Lung (tissue), 12 donors: ENCODE results near the gene THOC6. TPM values are rescaled to one million over a fixed set of nuclear protein-coding genes. Genes with fewer than 3 reads are reported as not detected.

Experiments
- ATAC-seq: fragments of 200-7000 bp; cut with Tn5 transposase; one replicate; pipeline ENCODE4 v1.9.1; 2020; ENCODE audit warnings: moderate number of reproducible peaks; ENCODE audit not compliant: insufficient read depth, low FRiP score
- DNase-seq, 3 donors: peaks; one replicate each; pipeline ENCODE4 v3.0.0-alpha.2; 2013 to 2017
- H3K27ac ChIP-seq, 2 donors: one replicate each; pipeline ENCODE4 v1.5.1; 2013; ENCODE audit warnings: mild to moderate bottlenecking in 2 of 2, moderate library complexity in 2 of 2, control low read depth in 1 of 2, inconsistent platforms in 1 of 2, low read depth in 1 of 2, low read length in 1 of 2
- H3K27me3 ChIP-seq, 3 donors: one replicate each; pipeline ENCODE4 v1.5.1; 2013; ENCODE audit warnings: low read length in 2 of 3; ENCODE audit not compliant: control insufficient read depth in 3 of 3, insufficient read depth in 3 of 3
- H3K36me3 ChIP-seq, 4 donors: one replicate each; pipeline ENCODE4 v1.5.1; 2013; ENCODE audit warnings: low read length in 4 of 4, mild to moderate bottlenecking in 1 of 4, moderate library complexity in 1 of 4; ENCODE audit not compliant: control insufficient read depth in 4 of 4, insufficient read depth in 4 of 4
- H3K4me1 ChIP-seq, 5 donors: one replicate each; pipeline ENCODE4 v1.5.1; 2013; ENCODE audit warnings: low read length in 5 of 5, mild to moderate bottlenecking in 2 of 5, moderate library complexity in 1 of 5; ENCODE audit not compliant: control insufficient read depth in 5 of 5, insufficient read depth in 5 of 5
- H3K4me3 ChIP-seq: one replicate; pipeline ENCODE4 v1.5.1; 2013; ENCODE audit warnings: mild to moderate bottlenecking, control low read depth, moderate library complexity
- H3K9ac ChIP-seq, 2 donors: one replicate each; pipeline ENCODE4 v1.5.1; 2013; ENCODE audit warnings: low read length in 2 of 2, control low read depth in 1 of 2; ENCODE audit not compliant: insufficient read depth in 1 of 2
- H3K9me3 ChIP-seq, 4 donors: one replicate each; pipeline ENCODE4 v1.5.1; 2013; ENCODE audit warnings: low read length in 3 of 4, mild to moderate bottlenecking in 1 of 4, moderate library complexity in 1 of 4; ENCODE audit not compliant: control insufficient read depth in 4 of 4, insufficient read depth in 3 of 4
- WGBS, 2 donors: extraction: QIAGEN DNeasy Blood & Tissue Kit; methylation state at CpG; one replicate each; pipeline ENCODE4 v1.1.7; 2013; 5-methylcytosine and 5-hydroxymethylcytosine counted together
- polyA plus RNA-seq, 2 donors: library from polyadenylated mRNA; stranded (reverse); fragments of 200-250 nt; gene quantifications; one replicate each; pipeline ENCODE4 v1.2.1, GENCODE V29; 2013
- total RNA-seq, 2 donors: library from RNA; depleted of rRNA in 1 of 2; stranded (reverse); fragments of >200 nt in 1 of 2; gene quantifications; one replicate each; pipeline ENCODE4 v1.2.1, GENCODE V29; 2014 to 2021
- TF ChIP-seq, protein P1 (sequence below): IDR thresholded peaks from 2 replicates; pipeline ENCODE4 v1.5.1; 2012; ENCODE audit warnings: mild to moderate bottlenecking; ENCODE audit errors: control extremely low read depth, extremely low read depth
- donor health status: control.
- donor health status: control.
- donor health status: Bipolar disorder and iron deficiency.
- donor health status: healthy.
- donor health status: DM: yes; HTN: yes; CAD: no.

Gene THOC6
- total and polyA plus RNA-seq, 4 donors: 12.7 to 58.3 (median 40.0) TPM

DNA sequence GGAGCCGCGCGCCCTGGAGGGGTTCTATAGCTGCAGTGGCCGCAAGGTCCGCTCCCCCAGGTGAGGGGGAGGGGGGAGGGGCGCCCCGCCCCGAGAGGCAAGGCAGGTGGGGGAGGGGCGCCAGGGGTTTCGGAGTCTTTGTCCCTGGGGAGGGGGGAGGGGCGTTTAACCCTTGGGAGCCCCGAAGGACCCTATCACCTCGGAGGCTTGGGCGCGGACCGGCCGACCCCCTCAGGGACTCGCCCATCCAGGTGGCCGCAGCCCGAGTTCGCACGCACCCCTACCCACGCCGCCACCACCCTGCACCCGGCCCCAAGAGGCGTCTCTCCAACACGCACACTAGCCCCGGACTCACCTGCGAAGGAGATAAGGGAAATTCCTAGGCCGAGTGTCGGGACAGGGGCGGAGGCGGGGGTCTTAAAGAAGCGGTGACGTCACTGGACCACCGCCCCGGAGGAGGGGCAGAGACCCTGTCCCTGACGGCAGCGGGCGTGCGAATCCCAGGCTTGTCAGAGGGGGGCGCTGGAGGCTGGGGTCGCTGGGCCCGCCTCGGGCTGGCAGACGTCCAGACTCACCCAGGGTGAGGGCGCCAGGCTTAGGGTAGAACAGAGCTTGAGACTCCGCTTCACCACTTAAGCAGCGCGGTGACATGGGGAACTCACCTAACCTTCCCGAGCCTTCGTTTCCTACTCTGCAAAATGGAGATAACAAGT lies 5.9 kb upstream of the THOC6 start, which contains the start of gene CLDN6:
Gene CLDN6, minus strand, starts transcription at position 390 of the 713 bp plus-strand sequence. CDS start 2,162 bp downstream, outside the sequence.
- Histone ChIP-seq H3K27me3 (peaks cover 0 to 19% (median 17%) of the 10 kb centered on the region in 3 donors), H3K9me3 (no peaks in the 10 kb centered on the region), H3K9ac (peak within 1 kb of the TSS in 1 of 2 donors; percentile 1), H3K4me1 (peaks cover 0 to 47% (median 18%) of the 10 kb centered on the region in 5 donors), H3K27ac (no peak within 1 kb of the TSS), H3K36me3 (peaks cover 0 to 3% (median 0%) of the 10 kb centered on the region in 4 donors), H3K4me3 (no peak within 1 kb of the TSS)
- ATAC-seq: no peak
- DNase-seq: peak; percentile 65 to 89 (median 81)
- TF ChIP-seq, protein P1, sequence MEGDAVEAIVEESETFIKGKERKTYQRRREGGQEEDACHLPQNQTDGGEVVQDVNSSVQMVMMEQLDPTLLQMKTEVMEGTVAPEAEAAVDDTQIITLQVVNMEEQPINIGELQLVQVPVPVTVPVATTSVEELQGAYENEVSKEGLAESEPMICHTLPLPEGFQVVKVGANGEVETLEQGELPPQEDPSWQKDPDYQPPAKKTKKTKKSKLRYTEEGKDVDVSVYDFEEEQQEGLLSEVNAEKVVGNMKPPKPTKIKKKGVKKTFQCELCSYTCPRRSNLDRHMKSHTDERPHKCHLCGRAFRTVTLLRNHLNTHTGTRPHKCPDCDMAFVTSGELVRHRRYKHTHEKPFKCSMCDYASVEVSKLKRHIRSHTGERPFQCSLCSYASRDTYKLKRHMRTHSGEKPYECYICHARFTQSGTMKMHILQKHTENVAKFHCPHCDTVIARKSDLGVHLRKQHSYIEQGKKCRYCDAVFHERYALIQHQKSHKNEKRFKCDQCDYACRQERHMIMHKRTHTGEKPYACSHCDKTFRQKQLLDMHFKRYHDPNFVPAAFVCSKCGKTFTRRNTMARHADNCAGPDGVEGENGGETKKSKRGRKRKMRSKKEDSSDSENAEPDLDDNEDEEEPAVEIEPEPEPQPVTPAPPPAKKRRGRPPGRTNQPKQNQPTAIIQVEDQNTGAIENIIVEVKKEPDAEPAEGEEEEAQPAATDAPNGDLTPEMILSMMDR: no peak
- WGBS, 2 donors: 12 to 15% methylated on average over 49 to 52 of the region's 52 CpGs

DNA sequence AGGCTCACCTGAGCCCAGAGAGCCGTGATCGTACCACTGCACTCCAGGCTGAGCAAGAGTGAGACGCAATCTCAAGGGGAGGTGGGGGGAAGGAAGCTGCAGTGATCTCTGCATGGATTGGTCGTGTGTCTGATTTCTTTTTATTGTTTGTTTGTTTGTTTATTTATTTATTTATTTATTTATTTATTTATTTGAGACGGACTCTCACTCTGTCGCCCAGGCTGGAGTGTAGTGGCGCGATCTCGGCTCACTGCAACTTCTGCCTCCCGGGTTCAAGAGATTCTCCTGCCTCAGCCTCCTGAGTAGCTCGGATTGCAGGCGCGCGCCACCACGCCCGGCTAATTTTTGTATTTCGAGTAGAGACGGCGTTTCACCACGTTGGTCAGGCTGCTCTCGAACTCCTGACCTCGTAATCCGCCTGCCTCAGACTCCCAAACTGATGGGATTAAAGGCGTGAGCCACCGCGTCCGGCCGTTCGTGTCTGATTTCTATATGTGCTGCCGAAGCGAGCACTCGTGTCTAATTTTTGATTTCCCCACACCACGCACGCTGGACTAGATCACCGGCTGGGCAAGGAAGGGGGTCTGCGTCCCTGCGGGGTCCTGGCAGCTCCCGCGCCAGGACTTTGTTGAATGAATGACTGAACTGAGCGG lies 4.1 kb upstream of the THOC6 start:
- H3K4me1 ChIP-seq: peaks cover 0 to 45% (median 26%) of the 10 kb centered on the region in 5 donors

DNA sequence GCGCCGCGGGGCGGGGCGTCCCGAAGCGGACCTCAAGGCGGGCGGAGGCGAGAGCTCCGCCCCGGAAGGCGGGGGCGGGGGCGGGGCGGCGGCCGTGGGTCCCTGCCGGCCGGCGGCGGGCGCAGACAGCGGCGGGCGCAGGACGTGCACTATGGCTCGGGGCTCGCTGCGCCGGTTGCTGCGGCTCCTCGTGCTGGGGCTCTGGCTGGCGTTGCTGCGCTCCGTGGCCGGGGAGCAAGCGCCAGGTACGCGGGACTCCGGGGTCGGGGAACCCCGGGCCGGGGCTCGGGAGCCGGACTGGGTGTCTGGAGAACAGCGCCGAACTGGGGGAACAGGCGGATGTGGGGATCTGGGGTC lies 3.6 kb upstream of the THOC6 start, which contains the start of gene TNFRSF12A:
Gene TNFRSF12A, plus strand, starts transcription at position 122 of the 357 bp plus-strand sequence. Its CDS starts 30 bp downstream, at position 152.
- Histone ChIP-seq H3K9me3 (no peaks in the 10 kb centered on the region), H3K27ac (peak within 1 kb of the TSS; percentile 96 to 99), H3K4me1 (peaks cover 0 to 40% (median 26%) of the 10 kb centered on the region in 5 donors), H3K36me3 (peaks cover 0 to 3% (median 0%) of the 10 kb centered on the region in 4 donors), H3K27me3 (peaks cover 0 to 13% (median 9%) of the 10 kb centered on the region in 3 donors), H3K4me3 (peak within 1 kb of the TSS; percentile 75), H3K9ac (peak within 1 kb of the TSS; percentile 42 to 55)
- peak; percentile 74 to 84 (median 81) for DNase-seq
- TF ChIP-seq, protein P1: no peak
- ATAC-seq: peak; percentile 48
- WGBS, 2 donors: 0% methylated on average over 45 to 49 of the region's 49 CpGs

More for the DNA sequence above, 4.1 kb upstream of the THOC6 start:
- 30% methylated on average over 40 of the region's 40 CpGs for WGBS, 2 donors
- TF ChIP-seq, protein P1: no peak
- Histone ChIP-seq H3K27me3 (peaks cover 0 to 13% (median 9%) of the 10 kb centered on the region in 3 donors), H3K9me3 (no peaks in the 10 kb centered on the region), H3K27ac (peak overlapping the region in 1 of 2 donors; percentile 99), H3K4me3 (peak overlapping the region; percentile 25), H3K9ac (peak overlapping the region in 1 of 2 donors; percentile 32), H3K36me3 (peaks cover 0 to 3% (median 0%) of the 10 kb centered on the region in 4 donors)
- ATAC-seq (no peak), DNase-seq (no peak)
